ENCODE data around the gene CACNA1B. TPM values are rescaled to one million over a fixed set of nuclear protein-coding genes. Genes with fewer than 3 reads are reported as not detected.

The CACNA1B gene
- total and polyA plus RNA-seq, 2 donors (not counting 1 experiment from before 2014, with no cell fraction given): 0.15 TPM; not detected in 1

- no peak overlapping the region for H3K4me3 ChIP-seq (ENCODE audit: control extremely low read depth in 1 of 5, extremely low read depth in 1 of 5, insufficient read depth in 1 of 5, low read depth in 2 of 5, low read length in 4 of 5)
- H4K20me1 ChIP-seq (ENCODE audit: control insufficient read depth, insufficient read depth, low read length, poor library complexity, severe bottlenecking): no peaks in the 10 kb centered on the region
- no peaks in the 10 kb centered on the region for H3K9me3 ChIP-seq (ENCODE audit: control extremely low read depth in 1 of 3, control insufficient read depth in 2 of 3, insufficient read depth in 1 of 3, low read length in 2 of 3)
- H3K27ac ChIP-seq (ENCODE audit: low read length in 2 of 2): no peak overlapping the region
- no peaks in the 10 kb centered on the region for H3K27me3 ChIP-seq (replicated peaks in 1 of 4; ENCODE audit: control extremely low read depth in 1 of 4, control insufficient read depth in 3 of 4, insufficient read depth in 4 of 4, low read length in 3 of 4)
- H3K4me3 Mint-ChIP-seq: no peak overlapping the region
- H3K4me2 ChIP-seq (replicated peaks; ENCODE audit: low read depth, low read length, poor library complexity, severe bottlenecking): no peak overlapping the region
- ATAC-seq (ENCODE audit: low read depth): no peak
- no peaks in the 10 kb centered on the region for H3K9me3 Mint-ChIP-seq (ENCODE audit: insufficient read depth)
- H3K4me1 ChIP-seq (ENCODE audit: control insufficient read depth in 2 of 2, insufficient read depth in 2 of 2, low read length in 2 of 2): no peaks in the 10 kb centered on the region
- 79% methylated on average over 5 of the region's 5 CpGs for WGBS (ENCODE audit: insufficient coverage)
- no peak overlapping the region for H3K27ac Mint-ChIP-seq
- H3K79me2 ChIP-seq (ENCODE audit: control insufficient read depth, insufficient read depth, low read length): no peaks in the 10 kb centered on the region
- peaks cover 25% of the 10 kb centered on the region for H3K27me3 Mint-ChIP-seq
- ChIA-PET CTCF (no interaction called here), POLR2A (no interaction called here)
- no peak overlapping the region for H2AFZ ChIP-seq (ENCODE audit: insufficient read depth, low read depth, low read length, poor library complexity, severe bottlenecking)
- DNase-seq: no peak
- intact Hi-C loops (cut with micrococcal nuclease): no loop called here
- TF ChIP-seq CTCF (IDR thresholded peaks at IDR 0.05): no peak
- no peak for TF ChIP-seq EZH2 (IDR thresholded peaks at IDR 0.05; ENCODE audit: borderline replicate concordance, insufficient read depth, low read depth, low read length, poor library complexity, severe bottlenecking)
- H3K9ac ChIP-seq (ENCODE audit: low read length): no peak overlapping the region
- no peaks in the 10 kb centered on the region for H3K36me3 ChIP-seq (replicated peaks in 1 of 2; ENCODE audit: control extremely low read depth in 1 of 2, control insufficient read depth in 1 of 2, extremely low read depth in 1 of 2, insufficient read depth in 2 of 2, low read length in 1 of 2)
- no peaks in the 10 kb centered on the region for H3K4me1 Mint-ChIP-seq
Observed at GRCh38 chr9:137913771-137914767, 36.5 kb downstream of the CACNA1B start.

GRCh38 chr9:137916540-137916939, 39.0 kb downstream of the CACNA1B start:
- Histone ChIP-seq H3K4me2 (replicated peaks; ENCODE audit: low read depth, low read length, poor library complexity, severe bottlenecking) (no peak overlapping the region), H4K20me1 (ENCODE audit: control insufficient read depth, insufficient read depth, low read length, poor library complexity, severe bottlenecking) (no peaks in the 10 kb centered on the region), H3K27me3 (replicated peaks in 1 of 4; ENCODE audit: control extremely low read depth in 1 of 4, control insufficient read depth in 3 of 4, insufficient read depth in 4 of 4, low read length in 3 of 4) (no peaks in the 10 kb centered on the region), H3K27ac (ENCODE audit: low read length in 2 of 2) (no peak overlapping the region), H3K79me2 (ENCODE audit: control insufficient read depth, insufficient read depth, low read length) (no peaks in the 10 kb centered on the region), H3K36me3 (replicated peaks in 1 of 2; ENCODE audit: control extremely low read depth in 1 of 2, control insufficient read depth in 1 of 2, extremely low read depth in 1 of 2, insufficient read depth in 2 of 2, low read length in 1 of 2) (no peaks in the 10 kb centered on the region), H3K9me3 (ENCODE audit: control extremely low read depth in 1 of 3, control insufficient read depth in 2 of 3, insufficient read depth in 1 of 3, low read length in 2 of 3) (no peaks in the 10 kb centered on the region), H3K4me1 (ENCODE audit: control insufficient read depth in 2 of 2, insufficient read depth in 2 of 2, low read length in 2 of 2) (no peaks in the 10 kb centered on the region), H3K9ac (ENCODE audit: low read length) (no peak overlapping the region), H2AFZ (ENCODE audit: insufficient read depth, low read depth, low read length, poor library complexity, severe bottlenecking) (no peak overlapping the region), H3K4me3 (ENCODE audit: control extremely low read depth in 1 of 5, extremely low read depth in 1 of 5, insufficient read depth in 1 of 5, low read depth in 2 of 5, low read length in 4 of 5) (no peak overlapping the region)
- no peak for ATAC-seq (ENCODE audit: low read depth)
- no peak for TF ChIP-seq EZH2 (IDR thresholded peaks at IDR 0.05; ENCODE audit: borderline replicate concordance, insufficient read depth, low read depth, low read length, poor library complexity, severe bottlenecking)
- no peak for TF ChIP-seq CTCF (IDR thresholded peaks at IDR 0.05)
- Mint-ChIP-seq H3K4me1 (no peaks in the 10 kb centered on the region), H3K9me3 (ENCODE audit: insufficient read depth) (no peaks in the 10 kb centered on the region), H3K27me3 (peaks cover 28% of the 10 kb centered on the region), H3K4me3 (no peak overlapping the region), H3K27ac (no peak overlapping the region)
- POLR2A ChIA-PET: no interaction called here
- intact Hi-C loops (cut with micrococcal nuclease): no loop called here
- 83% methylated on average over 11 of the region's 11 CpGs for WGBS (ENCODE audit: insufficient coverage)
- DNase-seq: no peak
- CTCF ChIA-PET: no interaction called here
